ENCODE measurements around the gene MRTFA.

GRCh38 chr22:40522141-40522540 lies 114.4 kb downstream of the MRTFA start:
- TF ChIP-seq POLR2A (IDR thresholded peaks at IDR 0.05; ENCODE audit: low read length) (no peak), GATA1 (IDR thresholded peaks at IDR 0.05; ENCODE audit: low read depth, low read length) (no peak)

Data from erythroblast (primary cell).